Measurements from ENCODE around the gene COASY.

Gene COASY

DNA sequence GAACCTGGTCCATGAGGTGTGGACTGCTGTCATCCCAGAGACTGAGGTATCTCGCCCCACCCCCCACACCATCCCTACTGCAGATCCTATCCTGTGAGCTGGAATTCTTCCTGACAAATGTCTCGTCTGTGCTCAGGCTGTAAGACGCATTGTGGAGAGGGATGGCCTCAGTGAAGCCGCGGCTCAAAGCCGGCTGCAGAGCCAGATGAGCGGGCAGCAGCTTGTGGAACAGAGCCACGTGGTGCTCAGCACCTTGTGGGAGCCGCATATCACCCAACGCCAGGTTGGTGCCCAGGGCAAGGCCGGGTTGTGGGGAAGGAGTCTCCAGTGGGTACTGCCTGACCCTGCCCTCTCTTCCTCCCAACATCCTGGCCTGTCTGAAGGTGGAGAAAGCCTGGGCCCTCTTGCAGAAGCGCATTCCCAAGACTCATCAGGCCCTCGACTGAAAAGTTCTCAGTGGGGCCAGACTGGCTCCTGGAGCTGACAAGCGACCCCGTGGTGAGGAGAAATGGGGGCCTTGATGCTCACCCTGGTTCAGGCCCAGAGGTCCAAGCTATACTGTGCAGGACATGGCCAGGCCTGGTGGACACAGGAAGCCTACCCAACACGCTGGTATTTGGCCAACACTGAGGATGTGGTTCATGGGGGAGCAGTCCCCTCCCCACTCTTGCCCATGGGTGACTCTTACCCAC is 3.7 kb downstream of the COASY start:
- DNase-seq (ENCODE audit: low read depth, low spot score), result no peak
- TF ChIP-seq, protein P1, sequence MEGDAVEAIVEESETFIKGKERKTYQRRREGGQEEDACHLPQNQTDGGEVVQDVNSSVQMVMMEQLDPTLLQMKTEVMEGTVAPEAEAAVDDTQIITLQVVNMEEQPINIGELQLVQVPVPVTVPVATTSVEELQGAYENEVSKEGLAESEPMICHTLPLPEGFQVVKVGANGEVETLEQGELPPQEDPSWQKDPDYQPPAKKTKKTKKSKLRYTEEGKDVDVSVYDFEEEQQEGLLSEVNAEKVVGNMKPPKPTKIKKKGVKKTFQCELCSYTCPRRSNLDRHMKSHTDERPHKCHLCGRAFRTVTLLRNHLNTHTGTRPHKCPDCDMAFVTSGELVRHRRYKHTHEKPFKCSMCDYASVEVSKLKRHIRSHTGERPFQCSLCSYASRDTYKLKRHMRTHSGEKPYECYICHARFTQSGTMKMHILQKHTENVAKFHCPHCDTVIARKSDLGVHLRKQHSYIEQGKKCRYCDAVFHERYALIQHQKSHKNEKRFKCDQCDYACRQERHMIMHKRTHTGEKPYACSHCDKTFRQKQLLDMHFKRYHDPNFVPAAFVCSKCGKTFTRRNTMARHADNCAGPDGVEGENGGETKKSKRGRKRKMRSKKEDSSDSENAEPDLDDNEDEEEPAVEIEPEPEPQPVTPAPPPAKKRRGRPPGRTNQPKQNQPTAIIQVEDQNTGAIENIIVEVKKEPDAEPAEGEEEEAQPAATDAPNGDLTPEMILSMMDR (IDR thresholded peaks at IDR 0.05; ENCODE audit: insufficient read depth, low read length, missing control alignments), result no peak
- ChIA-PET POLR2A (interaction anchor here (1.1 to 2.6 kb wide), 3 partner anchors 11 to 143 kb away, joined by 3 to 20 read pairs (median 4); partner anchors contain the start of genes CAVIN1 and PSMC3IP), CTCF (interaction anchor here (0.9 to 6.5 kb wide), 3 partner anchors 9 to 540 kb away, joined by 3 to 53 read pairs (median 3); partner anchors contain the start of gene PSMC3IP)
- no peak overlapping the region for H3K4me3 ChIP-seq (ENCODE audit: low read depth, low read length)

DNA sequence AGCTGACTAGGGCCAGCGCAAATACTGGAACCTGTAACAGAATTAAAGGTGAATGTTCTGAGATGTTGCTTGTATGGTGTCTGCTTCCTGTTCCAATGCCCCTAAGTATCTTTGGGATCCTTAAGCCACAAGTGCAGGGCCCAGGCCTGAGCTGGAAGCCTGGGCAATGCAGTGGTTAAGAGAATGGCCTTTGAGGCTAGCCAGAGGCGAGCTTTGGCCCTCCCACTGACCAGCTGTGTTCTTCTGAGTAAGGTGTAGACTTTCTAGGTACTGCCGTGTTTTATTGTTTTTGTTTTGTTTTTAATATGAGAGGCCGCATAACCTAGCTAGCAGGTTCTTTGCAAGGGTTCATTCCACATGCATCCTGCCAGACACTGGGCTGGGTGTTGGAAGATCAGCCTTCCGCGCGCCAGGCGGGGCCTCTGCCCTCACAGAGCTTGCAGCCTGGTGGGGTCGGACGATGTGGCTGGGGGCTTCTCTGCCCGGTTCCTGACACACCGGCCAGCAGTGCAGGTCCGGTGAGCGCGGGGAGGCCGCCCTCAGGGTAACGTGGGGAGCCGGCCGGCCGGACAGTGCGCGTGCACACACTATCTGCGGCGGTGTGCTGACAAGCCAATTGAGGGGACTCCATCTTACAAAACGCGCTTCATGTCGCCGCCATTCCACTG is 4.4 kb downstream of the COASY start:
- CTCF ChIA-PET, result interaction anchor here (0.9 to 6.5 kb wide), 2 partner anchors 12 to 541 kb away, joined by 3 to 53 read pairs; partner anchors contain the start of gene PSMC3IP
- POLR2A ChIA-PET, result interaction anchor here (1.1 to 2.6 kb wide), 3 partner anchors 11 to 143 kb away, joined by 3 to 20 read pairs (median 4); partner anchors contain the start of genes CAVIN1 and PSMC3IP
- DNase-seq (ENCODE audit: low read depth, low spot score), result no peak

DNA sequence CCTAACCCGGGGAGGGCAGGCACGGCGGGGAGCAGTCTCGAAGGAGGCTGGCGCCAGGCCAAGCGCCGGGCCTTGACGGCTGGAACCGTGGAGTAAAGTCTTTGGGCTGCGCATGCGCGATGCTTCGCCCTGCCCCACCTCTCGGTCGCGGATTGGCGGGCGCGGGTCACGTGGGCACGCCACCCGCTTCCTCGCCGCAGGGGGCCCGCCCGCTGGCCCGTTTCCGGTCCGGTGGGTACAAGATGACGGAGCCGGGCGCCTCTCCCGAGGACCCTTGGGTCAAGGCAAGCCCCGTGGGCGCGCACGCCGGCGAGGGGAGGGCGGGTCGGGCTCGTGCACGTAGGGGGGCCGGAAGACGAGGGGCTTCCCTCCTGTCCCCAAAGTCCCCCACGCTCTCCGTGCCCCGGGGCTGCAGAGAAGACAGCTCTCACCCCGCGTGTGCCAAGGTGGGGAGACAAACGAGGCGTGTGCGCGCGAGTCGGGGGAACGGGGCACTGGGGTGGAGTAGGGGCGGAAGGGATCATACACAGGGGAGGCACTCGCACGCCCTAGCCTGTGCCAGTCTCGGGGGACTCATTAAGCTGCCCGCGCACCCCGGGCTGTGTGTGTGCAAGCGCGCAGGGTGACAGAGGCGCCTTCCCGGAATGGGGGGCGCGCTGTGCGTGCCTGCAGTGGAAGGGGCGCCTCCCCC is 5.1 kb downstream of the COASY start, which contains the start of gene MLX:
Gene MLX, plus strand, starts transcription at position 218 of the 691 bp plus-strand sequence. Its CDS starts 25 bp downstream, at position 243.
- H3K4me3 ChIP-seq (ENCODE audit: low read depth, low read length), result peak within 1 kb of the TSS; percentile 95
- CTCF ChIA-PET, result interaction anchor here (1.2 to 6.5 kb wide), 2 partner anchors 11 to 255 kb away, joined by 4 to 53 read pairs; partner anchors contain the start of gene PSMC3IP
- POLR2A ChIA-PET, result interaction anchor here (1.5 to 2.6 kb wide), 2 partner anchors 10 to 13 kb away, joined by 4 to 20 read pairs; partner anchors contain the start of gene PSMC3IP
- no peak for DNase-seq (ENCODE audit: low read depth, low spot score)
- TF ChIP-seq, protein P1 (IDR thresholded peaks at IDR 0.05; ENCODE audit: insufficient read depth, low read length, missing control alignments), result no peak

More for the DNA sequence above, 4.4 kb downstream of the COASY start:
- TF ChIP-seq, protein P1 (IDR thresholded peaks at IDR 0.05; ENCODE audit: insufficient read depth, low read length, missing control alignments), result no peak
- peak overlapping the region; percentile 95 for H3K4me3 ChIP-seq (ENCODE audit: low read depth, low read length)

DNA sequence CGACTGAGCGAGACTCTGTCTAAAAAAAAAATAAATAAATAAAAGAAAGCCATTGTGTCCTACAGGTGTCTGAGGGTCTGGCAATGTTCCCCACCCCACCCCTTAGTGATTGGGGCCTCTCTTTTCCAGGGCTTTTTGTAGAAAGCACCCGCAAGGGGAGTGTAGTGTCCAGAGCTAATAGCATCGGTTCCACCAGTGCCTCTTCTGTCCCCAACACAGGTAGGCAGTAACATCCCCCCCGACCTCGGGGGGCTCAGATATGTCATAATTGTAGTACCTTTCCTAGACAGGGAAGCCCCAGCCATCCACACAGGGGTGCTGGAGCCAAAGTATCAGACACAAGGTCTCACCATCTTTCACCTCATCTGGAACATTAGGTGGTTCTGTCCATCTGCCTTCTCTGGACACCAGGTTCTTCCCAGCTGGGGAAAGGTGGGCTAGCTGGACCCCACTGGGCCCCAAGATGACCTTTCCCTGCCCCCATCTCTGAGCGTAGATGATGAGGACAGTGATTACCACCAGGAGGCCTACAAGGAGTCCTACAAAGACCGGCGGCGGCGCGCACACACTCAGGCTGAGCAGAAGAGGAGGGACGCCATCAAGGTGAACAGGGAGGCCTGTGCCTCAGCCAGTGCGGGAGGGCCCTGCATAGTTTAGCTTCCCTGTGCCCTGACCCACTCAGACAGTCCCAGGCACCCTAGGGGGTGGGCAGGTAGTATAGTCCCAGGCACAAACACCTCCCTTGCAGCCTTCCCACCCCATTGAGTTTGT is 6.6 kb downstream of the COASY start:
- CTCF ChIA-PET, result interaction anchor here (2.6 to 6.5 kb wide), 2 partner anchors 10 to 112 kb away, joined by 8 to 53 read pairs; partner anchors contain the start of gene PSMC3IP
- TF ChIP-seq, protein P1 (IDR thresholded peaks at IDR 0.05; ENCODE audit: insufficient read depth, low read length, missing control alignments), result no peak
- POLR2A ChIA-PET, result interaction anchor here (2.6 kb wide), 1 partner anchor 9 kb away, joined by 20 read pairs; the partner anchor contains the start of gene PSMC3IP
- H3K4me3 ChIP-seq (ENCODE audit: low read depth, low read length), result no peak overlapping the region; the same call in 1 of the 2 replicates
- DNase-seq (ENCODE audit: low read depth, low spot score), result no peak

DNA sequence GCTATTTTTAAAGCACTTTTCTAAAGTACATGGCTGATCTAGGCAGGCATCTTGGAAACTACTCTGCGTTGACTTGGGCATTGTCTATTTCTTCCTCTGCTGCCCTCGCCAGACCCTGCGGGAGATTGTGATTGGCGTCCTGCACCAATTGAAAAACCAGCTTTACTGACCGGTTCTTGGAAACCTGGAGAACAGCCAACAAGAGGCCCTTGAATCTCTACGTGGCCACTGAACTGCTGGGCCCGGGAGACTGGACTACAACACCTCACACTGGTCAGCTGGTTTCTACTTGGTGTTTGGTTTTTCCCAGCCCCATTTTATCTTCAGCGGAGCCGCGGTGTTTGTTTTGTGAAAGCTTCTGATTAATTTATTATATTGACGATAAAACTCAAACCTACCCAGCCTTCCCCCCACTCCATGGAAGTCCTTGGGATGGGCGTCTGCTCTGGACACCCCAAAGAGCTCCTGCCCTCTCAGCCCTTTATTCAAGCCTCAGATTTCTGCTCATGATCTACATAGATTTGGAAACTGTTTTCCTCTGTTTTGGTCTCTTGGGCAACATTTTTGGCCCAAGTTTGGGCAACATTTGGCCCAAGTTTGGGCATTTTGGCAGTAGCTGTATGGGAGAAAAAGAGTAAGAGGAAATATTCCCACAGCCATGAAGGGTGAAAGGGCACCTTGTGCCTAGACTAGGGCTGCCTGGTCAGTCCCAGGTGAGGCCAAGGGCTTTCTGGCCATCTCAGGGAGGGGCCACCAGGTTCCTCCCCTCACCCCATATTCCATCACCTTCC is 9.7 kb downstream of the COASY start:
- POLR2A ChIA-PET, result no interaction called here

More for the DNA sequence above, 9.7 kb downstream of the COASY start:
- H3K4me3 ChIP-seq (ENCODE audit: low read depth, low read length), result no peak overlapping the region
- CTCF ChIA-PET, result interaction anchor here (0.9 kb wide), 1 partner anchor 252 kb away, joined by 3 read pairs; the partner anchor contains the start of gene BECN1
- no peak for DNase-seq (ENCODE audit: low read depth, low spot score)
- TF ChIP-seq, protein P1 (IDR thresholded peaks at IDR 0.05; ENCODE audit: insufficient read depth, low read length, missing control alignments), result no peak
